ENCODE data around the gene UBE2D2. TPM values are rescaled to one million over a fixed set of nuclear protein-coding genes. Genes with fewer than 3 reads are reported as not detected.
"Not testable (repeated sequence)": the region's sequence is repeated elsewhere in the genome, so short reads cannot be mapped to it uniquely, and the experiment has no call there.

UBE2D2 gene
- total RNA-seq (2014; rRNA removed; shearing (Covaris generic); ENCODE audit: low replicate concordance) = 105 and 126 TPM in 2 replicates

DNA sequence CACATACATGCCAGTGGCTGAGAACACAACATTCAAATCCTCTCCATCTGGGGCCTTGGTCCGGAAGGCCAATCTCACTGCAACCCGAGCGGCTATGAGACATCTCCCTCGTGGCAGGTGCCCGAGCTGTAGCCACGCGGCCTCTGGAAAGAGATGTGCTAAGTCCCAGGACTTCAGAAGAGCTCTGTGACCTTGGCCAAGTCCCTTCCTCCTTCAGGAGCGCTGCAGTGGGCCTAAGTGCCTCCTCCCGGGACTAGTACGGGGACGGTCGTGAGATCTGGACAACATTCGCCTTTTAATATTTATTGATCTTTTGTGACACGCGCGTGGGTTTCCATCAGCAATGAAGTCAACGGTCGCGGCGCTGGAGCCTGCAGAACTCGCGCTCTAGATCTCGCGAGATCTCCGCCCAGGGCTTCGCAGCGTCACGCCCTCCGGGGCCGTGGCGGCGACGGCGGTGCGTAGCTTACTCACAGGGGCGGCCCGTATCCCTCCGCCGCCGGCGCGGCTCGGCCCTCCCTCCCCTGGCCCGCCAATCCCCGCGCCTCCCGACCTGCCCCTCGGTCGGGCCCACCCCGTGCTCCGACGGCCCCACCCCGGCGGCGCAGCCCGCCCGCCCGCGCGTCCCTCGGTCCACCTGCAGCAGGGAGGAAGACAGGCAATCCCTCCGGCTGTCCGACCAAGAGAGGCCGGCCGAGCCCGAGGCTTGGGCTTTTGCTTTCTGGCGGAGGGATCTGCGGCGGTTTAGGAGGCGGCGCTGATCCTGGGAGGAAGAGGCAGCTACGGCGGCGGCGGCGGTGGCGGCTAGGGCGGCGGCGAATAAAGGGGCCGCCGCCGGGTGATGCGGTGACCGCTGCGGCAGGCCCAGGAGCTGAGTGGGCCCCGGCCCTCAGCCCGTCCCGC lies at the start of gene UBE2D2:
UBE2D2 (plus strand) TSS at position 588 of the 903 bp plus-strand sequence. CDS start 453 bp downstream, outside the sequence.
- peak; percentile 92 for DNase-seq (ENCODE audit: low read depth)
- in situ Hi-C loops (cut with HindIII; ENCODE audit: low pct_unique_long_range_greater_than_20kb, low sequenced_read_pairs) = no loop called here

DNA sequence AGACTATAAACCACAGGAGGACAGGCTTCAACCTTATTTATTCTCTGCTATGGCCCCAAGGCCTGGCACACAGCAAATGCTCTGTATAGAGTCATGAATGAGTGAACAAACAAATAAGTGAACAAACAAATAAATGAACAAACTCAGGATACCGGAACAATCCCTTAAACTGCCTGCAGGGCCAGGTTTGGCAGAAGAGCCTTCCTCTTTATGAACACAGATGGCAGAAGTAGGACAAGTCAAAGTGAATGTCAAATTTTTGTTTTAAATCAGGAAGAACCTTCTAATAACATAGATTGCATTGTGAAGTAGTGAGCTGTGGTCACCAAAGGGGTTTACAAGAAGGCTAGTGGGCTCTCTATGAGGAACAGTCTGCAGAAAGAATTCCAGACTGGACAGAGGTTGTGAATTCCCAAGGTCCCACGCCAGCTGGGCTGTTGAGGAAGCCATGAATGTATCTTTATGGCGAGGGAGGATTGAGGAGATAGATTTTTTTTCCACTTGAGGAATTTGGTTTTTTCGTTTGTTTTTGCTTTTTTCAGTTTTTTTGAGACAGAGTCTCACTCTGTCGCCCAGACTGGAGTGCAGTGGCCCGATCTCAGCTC lies 48.3 kb upstream of the UBE2D2 start:
- no peak for DNase-seq (ENCODE audit: low read depth)

DNA sequence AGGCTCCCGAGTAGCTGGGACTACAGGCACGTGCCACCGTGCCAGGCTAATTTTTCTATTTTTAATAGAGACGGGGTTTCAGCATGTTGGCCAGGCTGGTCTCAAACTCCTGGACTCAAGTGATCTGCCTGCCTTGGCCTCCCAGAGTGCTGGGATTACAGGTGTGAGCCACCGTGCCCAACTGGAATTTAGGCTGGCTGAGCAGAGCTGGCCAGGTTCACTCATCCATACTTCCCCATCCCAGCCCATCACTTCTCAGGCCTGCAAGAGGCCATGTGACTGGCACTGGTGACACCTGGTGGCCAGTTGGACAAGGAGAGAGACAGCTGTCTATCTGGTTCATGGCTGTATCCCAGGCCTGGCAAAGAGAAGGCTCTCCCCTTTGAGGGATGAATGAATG lies 47.7 kb upstream of the UBE2D2 start:
- peak; percentile 64 for DNase-seq (ENCODE audit: low read depth)

More for the DNA sequence above, 48.3 kb upstream of the UBE2D2 start:
- in situ Hi-C loops (cut with HindIII; ENCODE audit: low pct_unique_long_range_greater_than_20kb, low sequenced_read_pairs) = loop anchor here (25.0 kb wide), 1 partner anchor 101 kb away; the partner anchor contains the start of gene SPATA24

GRCh38 chr5:139513852-139514485 lies 47.2 kb upstream of the UBE2D2 start:
- in situ Hi-C loops (cut with HindIII; ENCODE audit: low pct_unique_long_range_greater_than_20kb, low sequenced_read_pairs) = loop anchor here (25.0 kb wide), 1 partner anchor 102 kb away; the partner anchor contains the start of gene SPATA24
- DNase-seq (ENCODE audit: low read depth) = no peak

More for the DNA sequence above, 47.7 kb upstream of the UBE2D2 start:
- in situ Hi-C loops (cut with HindIII; ENCODE audit: low pct_unique_long_range_greater_than_20kb, low sequenced_read_pairs) = loop anchor here (25.0 kb wide), 1 partner anchor 101 kb away; the partner anchor contains the start of gene SPATA24

DNA sequence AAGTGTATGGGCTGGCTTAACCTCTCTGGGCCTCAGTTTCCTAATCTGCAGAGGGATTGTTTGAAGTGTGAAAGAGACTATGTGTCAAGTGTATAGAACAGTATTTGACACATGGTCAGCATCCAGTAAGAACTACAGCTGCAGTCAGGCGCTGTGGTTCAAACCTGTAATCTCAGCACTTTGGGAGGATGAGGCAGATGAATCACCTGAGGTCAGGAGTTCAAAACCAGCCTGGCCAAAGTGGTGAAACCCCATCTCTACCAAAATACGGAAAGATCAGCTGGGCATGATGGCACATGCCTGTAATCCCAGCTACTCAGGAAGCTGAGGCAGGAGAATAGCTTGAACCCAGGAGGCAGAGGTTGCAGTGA lies 46.7 kb upstream of the UBE2D2 start:
- DNase-seq (ENCODE audit: low read depth) = no peak
- in situ Hi-C loops (cut with HindIII; ENCODE audit: low pct_unique_long_range_greater_than_20kb, low sequenced_read_pairs) = loop anchor here (25.0 kb wide), 1 partner anchor 102 kb away; the partner anchor contains the start of gene SPATA24

DNA sequence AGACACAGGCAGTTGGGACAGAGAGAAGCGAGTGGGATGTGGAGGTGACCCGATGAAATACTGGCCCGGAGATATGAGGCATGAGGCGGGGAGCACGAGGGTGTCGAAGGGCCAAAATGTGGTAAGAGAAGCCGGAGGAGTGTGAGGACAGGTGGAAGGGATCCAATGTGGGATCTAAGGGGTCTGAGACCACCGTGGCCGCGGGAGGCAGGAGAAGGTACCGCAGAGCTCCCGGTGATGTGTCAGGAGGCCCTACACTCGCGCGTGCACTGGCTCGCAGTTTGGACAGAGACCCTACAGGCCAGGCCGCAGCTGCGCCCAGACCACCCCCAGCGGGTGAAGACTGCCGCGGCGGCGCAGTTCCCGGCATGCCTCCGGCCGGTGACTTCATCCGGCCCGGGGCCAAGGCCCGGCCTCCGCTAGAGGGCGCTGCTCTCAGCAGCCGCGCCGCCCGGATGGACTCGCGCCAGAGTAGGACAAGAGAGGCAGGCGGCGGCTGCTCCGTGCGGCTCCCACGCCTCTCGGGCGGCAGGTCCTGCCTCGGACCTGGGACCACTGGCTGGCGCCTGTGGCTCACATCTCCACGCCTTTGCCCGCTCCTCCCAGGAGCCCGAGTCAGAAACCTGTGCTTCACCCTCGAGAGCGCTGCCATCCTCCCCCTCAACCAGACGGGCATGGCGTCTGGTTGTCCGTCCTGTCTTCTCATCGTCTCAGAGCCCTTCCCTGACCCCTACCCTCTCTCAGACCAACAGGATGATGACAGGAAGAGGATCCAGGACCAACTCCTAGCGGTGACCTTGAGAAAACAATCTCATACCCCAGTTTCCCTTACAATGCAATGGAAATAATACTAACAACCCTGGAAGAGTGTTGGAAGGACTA lies 43.2 kb upstream of the UBE2D2 start:
- peak; percentile 85 for DNase-seq (ENCODE audit: low read depth)
- in situ Hi-C loops (cut with HindIII; ENCODE audit: low pct_unique_long_range_greater_than_20kb, low sequenced_read_pairs) = loop anchor here (25.0 kb wide), 1 partner anchor 106 kb away; the partner anchor contains the start of gene SPATA24

GRCh38 chr5:139523635-139524445 lies 37.3 kb upstream of the UBE2D2 start:
- in situ Hi-C loops (cut with HindIII; ENCODE audit: low pct_unique_long_range_greater_than_20kb, low sequenced_read_pairs) = loop anchor here (25.0 kb wide), 1 partner anchor 112 kb away; the partner anchor contains the start of gene SPATA24
- no peak for DNase-seq (ENCODE audit: low read depth)

DNA sequence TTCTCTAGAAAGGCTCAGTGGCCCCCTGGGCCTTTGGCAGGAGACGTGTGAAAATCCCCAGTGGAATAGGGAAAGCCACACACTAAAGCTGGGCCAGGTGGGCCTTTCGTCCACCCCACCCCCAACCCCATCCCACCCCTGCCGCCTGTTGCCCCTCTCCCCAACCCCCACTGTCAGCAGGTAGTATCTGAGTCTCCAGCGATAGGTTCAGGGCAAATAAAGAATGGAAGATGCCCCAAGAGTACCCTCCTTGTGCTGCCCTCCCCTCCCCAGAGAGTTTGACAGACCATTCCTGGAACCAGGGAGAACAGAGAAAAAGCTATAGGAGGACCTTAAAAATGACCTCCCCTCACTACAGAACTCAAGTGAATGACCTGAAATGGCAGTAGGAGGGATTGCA lies 36.7 kb upstream of the UBE2D2 start:
- in situ Hi-C loops (cut with HindIII; ENCODE audit: low pct_unique_long_range_greater_than_20kb, low sequenced_read_pairs) = loop anchor here (25.0 kb wide), 1 partner anchor 112 kb away; the partner anchor contains the start of gene SPATA24
- no peak for DNase-seq (ENCODE audit: low read depth)

DNA sequence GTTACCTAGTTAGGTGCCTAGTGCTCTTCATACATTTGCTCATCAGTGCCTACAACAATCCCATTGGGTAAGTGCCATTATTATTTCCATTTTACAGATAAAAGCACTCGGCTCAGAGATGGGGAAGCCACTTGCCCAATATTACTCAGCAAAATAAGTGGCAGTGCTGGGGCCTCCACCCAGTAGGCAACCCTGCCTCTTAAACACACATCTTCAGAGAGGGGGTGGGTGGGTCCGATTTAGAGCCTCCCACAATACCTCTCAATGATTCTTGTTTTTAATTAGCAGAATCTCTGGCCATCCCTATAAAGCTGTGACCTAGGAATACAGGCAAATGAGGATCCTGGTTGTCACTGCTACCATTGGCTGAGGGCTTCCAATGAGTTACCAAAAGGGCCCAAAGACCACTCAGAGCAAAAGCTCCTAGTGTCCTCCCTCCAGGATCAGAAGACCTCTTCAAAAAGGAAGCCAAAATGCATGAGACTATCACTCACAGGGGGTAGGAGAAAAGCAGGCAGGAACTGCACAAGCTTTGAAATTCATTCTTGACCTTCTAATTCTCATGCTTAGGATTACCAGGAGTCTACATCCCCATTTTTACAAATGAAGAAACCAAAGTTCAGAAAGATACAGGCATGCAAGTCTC lies 36.1 kb upstream of the UBE2D2 start:
- no peak for DNase-seq (ENCODE audit: low read depth)
- in situ Hi-C loops (cut with HindIII; ENCODE audit: low pct_unique_long_range_greater_than_20kb, low sequenced_read_pairs) = loop anchor here (25.0 kb wide), 1 partner anchor 113 kb away; the partner anchor contains the start of gene SPATA24

DNA sequence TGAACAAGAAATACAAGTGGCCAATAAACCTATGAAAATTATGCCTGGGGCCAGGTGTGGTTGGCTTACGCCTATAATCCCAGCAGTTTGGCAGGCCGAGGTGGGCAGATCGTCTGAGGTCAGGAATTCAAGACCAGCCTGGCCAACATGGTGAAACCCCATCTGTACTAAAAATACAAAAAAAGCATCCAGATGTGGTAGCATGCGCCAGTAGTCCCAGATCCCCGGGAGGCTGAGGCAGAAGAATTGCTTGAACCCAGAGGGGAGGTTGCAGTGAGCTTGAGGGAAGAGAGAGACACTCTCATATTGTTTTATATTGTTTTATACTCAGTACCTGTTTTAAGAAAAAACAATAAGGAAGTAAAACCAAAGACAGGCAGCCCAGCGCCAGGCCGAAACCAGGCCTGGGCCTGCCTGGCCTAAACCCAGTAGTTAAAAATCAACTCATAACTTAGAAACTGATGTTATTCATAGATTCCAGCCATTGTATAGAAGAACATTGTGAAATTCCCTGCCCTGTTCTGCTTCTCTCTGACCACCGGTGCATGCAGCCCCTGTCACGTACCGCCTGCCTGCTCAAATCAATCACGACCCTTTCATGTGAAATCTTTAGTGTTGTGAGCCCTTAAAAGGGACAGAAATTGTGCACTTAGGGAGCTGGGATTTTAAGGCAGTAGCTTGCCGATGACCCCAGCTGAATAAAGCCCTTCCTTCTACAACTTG lies 35.4 kb upstream of the UBE2D2 start:
- in situ Hi-C loops (cut with HindIII; ENCODE audit: low pct_unique_long_range_greater_than_20kb, low sequenced_read_pairs); DNase-seq (ENCODE audit: low read depth): not testable (repeated sequence)

DNA sequence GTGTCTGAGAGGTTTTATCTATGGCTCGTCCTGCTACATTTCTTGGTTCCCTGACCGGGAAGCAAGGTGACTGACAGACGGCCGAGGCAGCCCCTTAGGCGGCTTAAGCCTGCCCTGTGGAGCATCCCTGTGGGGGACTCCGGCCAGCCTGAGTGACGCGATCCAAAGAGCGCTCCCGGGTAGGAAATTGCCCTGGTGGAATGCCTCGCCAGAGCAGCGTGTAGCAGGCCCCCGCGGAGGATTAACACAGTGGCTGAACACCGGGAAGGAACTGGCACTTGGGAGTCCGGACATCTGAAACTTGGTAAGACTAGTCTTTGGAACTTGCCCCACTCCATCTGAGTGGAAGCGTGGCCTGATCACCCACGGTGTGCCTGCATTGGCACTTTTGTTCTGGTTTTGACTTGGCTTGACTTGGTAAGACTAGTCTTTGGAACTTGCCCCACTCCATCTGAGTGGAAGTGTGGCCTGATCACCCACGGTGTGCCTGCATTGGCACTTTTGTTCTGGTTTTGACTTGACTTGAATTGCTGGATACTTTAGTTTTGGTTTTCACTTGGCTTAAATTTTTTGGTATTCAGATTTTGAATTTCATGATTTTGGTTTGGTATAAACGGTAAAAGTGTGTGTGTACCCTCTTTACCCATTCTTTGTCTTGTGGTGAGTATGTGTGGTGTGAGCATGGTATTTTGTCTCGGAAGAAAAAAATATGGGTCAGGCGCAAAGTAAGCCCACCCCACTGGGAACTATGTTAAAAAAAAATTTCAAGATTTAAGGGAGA lies 34.6 kb upstream of the UBE2D2 start:
- DNase-seq (ENCODE audit: low read depth); in situ Hi-C loops (cut with HindIII; ENCODE audit: low pct_unique_long_range_greater_than_20kb, low sequenced_read_pairs): not testable (repeated sequence)

DNA sequence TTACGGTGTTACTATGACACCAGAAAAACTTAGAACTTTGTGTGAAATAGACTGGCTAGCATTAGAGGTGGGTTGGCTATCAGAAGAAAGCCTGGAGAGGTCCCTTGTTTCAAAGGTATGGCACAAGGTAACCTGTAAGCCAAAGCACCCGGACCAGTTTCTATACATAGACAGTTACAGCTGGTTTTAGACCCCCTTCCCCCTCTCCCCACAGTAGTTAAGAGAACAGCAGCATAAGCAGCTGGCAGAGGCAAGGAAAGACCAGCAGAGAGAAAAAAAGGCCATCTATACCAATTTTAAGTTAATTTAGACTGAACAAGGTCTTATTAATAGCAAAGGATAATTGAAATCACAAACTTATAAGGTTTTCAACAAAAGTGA lies 34.1 kb upstream of the UBE2D2 start:
- DNase-seq (ENCODE audit: low read depth); in situ Hi-C loops (cut with HindIII; ENCODE audit: low pct_unique_long_range_greater_than_20kb, low sequenced_read_pairs): not testable (repeated sequence)

DNA sequence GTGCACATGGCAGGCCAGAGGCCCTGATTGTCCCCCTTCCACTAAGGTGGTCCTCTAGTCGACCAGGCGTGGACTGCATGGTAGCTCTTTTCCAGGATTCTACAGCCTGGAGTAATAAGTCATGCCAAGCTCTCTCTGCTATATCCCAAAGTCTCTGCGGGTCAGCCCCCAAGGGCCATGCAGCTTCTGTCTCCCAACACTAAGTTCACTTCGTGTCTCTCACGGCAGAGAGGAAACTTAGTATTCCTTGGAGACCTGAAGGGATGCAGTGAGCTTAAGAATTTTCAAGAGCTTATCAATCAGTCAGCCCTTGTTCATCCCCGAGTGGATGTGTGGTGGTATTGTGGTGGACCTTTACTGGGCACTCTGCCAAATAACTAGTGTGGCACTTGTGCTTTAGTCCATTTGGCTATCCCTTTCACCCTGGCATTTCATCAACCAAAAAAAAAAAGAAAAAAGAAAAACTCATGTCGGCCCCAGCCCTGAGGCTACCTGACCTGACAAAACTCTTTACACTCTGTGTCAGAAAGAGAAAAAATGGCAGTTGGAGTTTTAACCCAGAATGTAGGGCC lies 33.2 kb upstream of the UBE2D2 start:
- DNase-seq (ENCODE audit: low read depth); in situ Hi-C loops (cut with HindIII; ENCODE audit: low pct_unique_long_range_greater_than_20kb, low sequenced_read_pairs): not testable (repeated sequence)

GRCh38 chr5:139528695-139529094 lies 32.4 kb upstream of the UBE2D2 start:
- in situ Hi-C loops (cut with HindIII; ENCODE audit: low pct_unique_long_range_greater_than_20kb, low sequenced_read_pairs); DNase-seq (ENCODE audit: low read depth): not testable (repeated sequence)

GRCh38 chr5:139530079-139530478 lies 31.1 kb upstream of the UBE2D2 start:
- in situ Hi-C loops (cut with HindIII; ENCODE audit: low pct_unique_long_range_greater_than_20kb, low sequenced_read_pairs) = not testable (repeated sequence)

More at GRCh38 chr5:139530079-139530478, 31.1 kb upstream of the UBE2D2 start:
- not testable (repeated sequence) for DNase-seq (ENCODE audit: low read depth)
